NCI-H524 (cell line): ENCODE measurements around the gene FGF14.
"Not testable (repeated sequence)": the region's sequence is repeated elsewhere in the genome, so short reads cannot be mapped to it uniquely, and the experiment has no call there.

ENCODE experiments used
- DNase-seq, 2 experiments: peaks; one replicate each; lab custom pipeline; 2025; lab: John Stamatoyannopoulos, UW

Gene FGF14

DNA sequence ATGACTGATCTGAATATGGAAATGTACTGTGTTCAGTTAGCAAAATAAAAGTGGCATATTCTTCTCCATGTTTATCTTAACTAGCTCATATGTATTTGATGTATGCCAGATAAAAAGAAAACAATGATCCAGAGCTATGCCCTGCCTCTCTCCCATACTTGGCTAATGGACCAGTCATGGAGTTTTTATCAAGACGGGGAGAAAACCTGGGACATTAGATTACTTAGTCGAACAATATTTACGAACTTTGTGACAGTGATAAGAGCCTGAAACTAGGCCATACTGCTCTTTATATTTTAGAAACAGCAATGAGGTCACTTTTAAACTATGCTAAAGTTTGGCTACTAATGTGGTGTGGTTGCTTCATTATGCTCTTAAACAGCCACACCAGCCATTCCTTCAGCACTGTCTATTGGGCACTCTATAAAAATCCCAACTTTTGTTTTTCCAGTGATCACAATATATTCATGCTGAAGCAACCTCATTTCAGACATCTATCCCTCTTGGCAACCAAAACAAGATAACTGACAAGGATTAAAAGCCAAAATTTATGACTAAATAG, 265.0 kb downstream of the FGF14 start:
- no peak for DNase-seq

DNA sequence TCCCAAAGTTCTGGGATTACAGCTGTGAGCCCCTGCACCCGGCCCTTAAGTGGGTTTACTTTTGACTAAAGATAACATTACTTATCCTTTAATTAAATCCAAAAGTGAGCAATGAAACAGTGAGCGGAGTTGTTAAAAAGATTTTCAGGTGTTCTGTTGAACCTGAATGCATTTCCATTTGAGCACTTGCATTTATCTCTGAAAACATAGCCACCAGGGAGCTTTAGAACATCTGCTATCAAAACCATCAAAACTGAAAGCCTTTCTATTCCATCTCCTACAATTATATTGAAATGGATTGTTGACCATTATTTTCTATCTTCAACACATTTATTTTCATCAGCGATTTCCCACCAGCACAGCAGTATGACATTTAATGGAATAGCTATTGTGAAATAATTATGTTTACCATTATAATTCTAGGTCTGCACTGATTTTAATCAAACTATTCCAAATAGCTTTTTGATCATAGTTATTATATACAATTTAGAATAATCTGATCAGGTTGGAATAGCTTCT, 269.0 kb downstream of the FGF14 start:
- DNase-seq: no peak

DNA sequence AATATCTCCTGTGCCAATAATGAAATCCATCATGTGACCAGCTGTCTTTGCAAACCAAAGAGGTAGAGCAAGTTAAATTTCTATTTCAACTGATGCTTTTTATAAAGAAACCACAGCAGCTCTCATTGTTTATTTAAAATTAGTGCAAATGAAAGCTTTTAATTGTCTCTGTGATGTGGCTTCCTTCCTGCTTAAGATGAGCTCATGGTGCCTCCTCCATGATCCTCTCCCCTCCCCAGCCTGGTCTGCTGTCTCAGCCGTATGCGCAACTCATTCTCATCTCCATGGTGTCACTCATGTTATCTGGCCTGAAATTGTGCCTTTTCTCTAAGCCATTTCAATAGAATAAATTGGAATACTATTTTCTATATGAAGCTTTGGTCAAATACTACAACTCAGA, 270.6 kb downstream of the FGF14 start:
- no peak for DNase-seq

DNA sequence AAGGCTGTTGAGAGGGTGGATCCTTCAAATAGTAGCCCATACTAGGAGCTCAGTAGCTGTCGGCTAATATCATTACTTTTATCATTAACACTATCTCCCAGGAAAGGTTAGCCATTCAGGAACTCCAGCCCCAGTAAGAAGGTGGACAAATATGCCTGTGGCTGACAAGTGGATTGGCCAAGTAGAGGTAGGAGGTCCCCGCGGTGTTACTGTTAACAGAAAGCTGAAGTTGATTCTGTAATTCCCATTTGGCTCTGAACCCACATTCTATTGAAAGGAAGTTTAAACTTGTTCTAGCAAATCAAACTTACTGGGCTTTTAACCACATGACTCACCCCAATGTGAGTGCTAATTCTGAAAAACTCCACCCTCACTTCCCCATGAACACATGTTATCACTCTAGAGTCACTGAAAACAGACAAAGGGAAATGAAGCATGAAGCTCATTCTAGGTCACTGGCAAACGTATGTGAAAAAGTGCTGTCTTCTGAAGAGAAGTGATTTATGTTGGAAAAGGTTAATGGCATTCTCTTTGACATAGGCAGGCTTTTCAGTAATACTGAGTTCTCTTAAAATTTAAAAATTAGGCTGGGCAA, 273.5 kb downstream of the FGF14 start:
- no peak for DNase-seq

DNA sequence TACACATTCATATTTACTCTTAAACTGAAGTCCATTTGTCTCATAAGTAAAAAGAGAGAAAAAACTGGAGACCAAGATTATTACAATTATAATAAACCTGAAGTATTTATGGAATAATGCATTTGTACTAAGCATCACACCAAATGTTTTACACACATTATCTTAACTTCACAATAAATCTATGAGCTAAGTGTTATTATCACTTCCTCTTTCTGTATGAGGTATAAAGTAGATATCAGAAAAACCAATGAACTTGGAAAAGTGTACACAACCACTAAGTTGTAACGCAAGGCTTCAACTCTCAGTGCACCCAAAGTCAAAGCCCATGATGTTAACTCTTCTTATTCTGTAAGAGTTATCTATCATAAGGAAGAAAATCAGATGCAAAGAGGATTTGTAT, 274.7 kb downstream of the FGF14 start:
- no peak for DNase-seq

DNA sequence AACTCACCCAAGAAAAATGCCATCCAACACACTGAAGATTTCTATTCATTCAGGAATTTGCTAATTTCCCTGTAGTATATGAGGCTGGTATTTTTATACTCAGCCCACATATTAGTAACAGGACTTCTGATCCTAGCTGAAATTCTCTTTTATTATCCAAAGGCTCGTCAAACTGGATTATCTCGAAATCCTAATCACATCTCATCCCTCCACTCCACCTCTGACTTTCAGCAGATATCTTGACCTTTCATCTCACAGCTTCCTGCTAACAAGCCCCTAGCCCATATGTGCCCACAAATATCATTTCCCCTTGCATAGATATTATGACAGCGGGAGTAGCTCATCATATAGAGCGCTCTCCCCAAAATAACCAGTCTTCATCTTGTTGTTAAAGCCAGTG, 279.7 kb downstream of the FGF14 start:
- no peak for DNase-seq

DNA sequence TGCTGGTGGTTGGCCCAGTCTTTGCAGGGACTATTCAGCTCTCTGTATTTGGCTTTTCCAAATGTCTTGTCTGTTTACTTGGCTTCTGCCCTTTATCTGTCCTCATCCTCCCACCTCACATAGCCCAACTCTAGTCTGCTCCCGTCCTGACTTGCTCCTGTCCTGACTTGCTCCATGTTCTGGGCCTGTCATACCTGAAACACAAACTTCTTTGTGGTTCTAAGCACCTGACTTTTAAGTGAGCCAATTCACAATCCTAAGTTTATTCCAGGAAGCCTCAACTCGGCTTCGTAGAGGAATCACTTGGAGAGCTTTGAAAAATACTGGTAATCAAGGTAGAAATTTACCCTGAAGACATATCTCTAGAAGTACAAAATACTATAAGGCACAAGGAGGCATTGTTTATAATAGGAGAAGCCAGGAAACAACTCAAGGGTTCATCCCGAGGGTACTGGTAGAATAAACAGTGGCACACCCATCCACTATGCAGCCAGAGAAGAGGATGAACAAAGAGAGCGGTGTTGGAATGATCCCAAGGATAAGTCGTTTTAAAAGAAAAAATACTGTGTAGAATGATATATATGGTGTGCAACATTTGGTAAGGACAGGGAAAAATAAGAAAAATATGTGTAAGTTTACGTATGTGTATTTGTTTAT, 284.5 kb downstream of the FGF14 start:
- DNase-seq: no peak

DNA sequence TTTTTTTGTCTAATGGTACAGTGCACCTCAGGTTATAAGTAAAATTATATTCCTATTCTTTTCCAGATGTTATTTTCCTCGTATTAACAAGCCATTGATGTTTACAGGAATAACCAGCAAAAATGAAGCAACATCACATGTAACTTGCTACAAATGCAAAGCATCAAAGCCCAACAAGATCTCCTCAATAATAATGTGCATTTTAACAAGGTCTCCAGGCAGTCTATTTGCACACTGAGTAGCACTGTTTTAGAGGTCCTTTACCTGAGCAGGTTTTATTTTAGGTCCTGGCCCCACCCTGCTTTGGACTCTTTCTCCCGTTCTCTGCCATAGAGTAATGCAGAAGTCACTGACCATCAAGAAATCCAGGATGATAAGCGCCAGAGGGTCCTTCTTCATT, 298.4 kb downstream of the FGF14 start:
- no peak for DNase-seq

DNA sequence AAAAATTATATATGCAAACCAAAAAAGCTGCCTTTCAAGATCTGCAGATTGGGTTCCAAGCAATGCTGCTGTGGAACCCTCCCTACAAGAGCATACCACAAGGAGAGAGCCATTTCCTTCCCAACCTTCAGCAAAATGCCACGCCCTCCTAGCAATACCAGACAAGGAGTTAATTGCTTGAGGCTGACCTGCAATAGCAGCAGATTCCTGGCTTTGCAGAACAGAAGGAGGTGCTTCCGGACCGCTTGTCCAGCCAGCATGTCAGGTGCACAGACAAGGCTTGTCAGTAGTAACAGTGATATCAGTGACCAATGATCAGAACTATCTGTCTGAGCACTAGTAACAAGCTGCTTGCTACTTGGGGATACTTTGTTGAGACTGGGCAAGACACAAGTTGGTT, 301.6 kb downstream of the FGF14 start:
- DNase-seq: no peak

DNA sequence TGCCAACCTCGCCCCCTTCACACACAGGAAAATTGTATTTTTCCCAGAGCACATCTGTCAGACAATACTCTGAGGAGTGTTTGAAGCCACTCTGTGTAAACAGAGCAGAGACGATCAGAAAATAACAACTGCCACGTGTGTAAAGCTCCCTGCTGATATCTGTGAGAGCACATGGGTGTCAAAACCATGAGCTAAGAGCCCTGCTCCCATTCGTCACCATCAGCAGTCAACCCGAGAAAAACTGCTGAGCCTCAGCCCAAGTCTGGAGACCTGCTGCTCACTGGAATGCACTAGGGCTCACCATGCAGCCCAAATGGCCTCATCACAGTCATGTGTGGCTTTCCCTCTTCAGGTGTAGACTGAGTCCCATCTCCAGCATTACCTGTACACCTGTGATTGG, 304.1 kb downstream of the FGF14 start:
- DNase-seq: peak; percentile 12 to 45

DNA sequence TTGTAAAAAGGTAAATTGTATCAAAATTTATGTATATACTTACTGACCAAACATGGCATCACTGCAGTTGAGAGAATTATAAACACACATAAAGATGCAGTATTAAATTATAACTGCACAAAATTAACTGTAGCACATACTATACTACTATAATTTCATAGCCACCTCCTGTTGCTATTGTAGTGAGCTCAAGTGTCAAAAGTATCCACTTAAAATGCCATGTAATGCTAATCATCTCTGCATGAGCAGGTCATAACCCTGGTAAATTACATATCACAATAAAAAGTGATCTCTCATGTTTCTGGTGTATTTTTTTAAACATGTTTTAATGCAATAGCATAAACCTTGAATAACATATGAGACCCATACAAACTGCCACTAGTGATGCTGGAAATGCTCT, 308.6 kb downstream of the FGF14 start:
- peak in 1 of 2 experiments; percentile 14 for DNase-seq

DNA sequence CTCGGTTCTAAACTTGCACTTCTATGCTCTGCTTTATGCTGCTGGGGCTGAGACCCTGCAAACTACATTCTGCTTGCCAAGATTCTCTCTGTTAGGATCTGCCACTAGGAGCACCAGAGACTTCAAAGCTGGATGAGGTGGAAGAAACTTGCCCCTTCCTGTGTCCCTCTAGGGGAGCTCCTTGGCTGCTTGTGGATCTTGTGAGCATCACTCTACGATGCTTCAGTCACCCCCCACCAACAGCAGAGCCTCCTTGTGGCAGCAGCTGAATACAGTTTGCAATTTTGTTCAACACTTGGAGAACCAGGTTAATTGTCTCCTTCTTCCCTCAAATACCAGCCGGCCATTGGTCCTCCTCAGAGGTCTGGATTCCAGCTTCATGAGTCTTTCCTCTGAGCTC, 310.6 kb downstream of the FGF14 start:
- DNase-seq: peak; percentile 19 to 32

DNA sequence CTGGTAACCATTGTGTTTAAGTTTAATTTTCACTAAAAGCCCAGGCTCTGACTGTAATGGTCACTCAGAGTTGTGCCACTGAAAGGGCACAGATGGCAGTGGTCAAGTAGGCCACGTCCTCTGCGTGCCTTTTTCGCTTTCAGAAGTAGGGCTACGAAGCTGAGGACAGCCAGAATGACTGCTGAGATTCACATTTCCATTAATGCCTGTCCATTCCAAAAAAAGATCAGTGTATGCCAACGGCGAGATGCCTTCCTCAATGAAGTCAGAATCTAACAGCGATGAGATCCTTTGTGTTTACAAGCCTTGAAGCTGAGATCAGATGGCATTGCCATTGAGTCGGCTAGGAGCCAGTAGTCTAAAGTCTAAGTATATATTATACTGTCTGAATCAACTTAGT, 311.3 kb downstream of the FGF14 start:
- no peak for DNase-seq

DNA sequence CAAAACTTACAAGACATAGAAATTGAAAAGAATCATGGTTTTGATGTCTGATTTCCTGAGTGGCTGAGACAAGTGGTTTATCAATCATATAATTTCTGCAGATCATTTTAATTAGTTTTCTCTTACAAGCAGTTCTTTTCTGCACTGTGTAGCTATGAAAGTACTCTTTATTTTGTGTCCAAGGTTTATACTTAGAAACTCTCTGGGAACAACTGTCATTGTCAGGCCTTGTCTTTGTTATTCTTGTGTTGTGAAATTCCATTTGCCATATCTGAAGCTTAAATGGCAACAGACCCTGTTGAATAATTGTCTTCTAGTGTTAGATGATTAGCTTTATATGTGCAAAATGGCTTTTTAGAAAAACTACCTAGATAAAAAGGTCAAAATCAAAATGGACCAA, 312.1 kb downstream of the FGF14 start:
- no peak for DNase-seq

DNA sequence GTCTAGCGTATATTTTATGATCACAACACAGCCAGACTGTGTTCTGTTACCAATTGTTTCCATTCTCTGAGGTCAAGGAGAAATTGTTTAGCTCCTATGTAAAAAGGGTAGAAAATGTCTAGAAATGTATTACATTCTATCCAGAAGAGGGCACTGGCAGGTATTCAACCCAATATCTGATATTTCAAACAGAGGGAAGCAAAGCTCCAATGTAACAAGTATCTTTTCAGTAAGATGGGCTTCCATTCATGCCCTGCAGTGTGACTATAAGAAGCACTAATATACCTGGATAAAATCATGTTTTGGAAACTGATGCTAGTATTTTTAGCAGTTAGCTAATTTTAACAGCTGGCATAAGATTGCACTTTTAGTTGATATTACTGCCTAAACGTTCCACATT, 312.7 kb downstream of the FGF14 start:
- DNase-seq: no peak

DNA sequence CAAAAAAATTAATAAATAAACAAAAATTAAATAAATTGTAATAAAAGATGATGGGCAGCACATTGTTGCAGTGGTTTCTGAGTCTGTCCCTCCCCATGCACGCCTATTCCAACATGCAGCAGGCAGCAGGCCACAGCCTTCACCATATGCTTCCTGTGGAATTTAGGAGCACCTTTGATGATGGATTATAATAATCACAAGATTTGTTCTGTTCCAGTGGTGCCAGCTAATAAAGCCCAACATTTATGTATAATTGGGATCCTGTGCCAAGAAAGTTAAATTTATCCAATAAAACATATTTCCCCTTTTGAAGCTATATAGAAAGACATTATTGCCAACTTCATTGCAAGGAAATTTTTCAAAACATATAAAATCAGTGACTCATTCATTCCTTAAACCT, 328.6 kb downstream of the FGF14 start:
- DNase-seq: peak in 1 of 2 experiments; percentile 2

DNA sequence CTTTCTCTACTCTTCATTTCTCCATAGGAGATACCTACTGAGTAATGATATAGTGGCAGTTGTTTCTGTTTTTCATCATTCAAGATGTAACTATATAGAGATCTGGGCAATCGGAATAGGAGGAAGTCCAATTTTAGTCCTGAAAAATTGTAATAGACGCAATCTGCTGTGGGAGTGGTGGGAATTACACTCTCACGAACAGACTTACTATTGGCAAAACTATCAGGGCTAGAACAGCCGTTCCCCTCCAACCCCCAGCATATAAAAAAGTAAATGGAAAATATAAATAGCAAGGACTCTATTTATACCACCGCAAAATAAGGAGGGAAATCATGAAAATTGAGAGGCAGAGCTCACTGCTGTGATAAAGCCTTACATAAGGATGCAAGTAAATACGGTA, 330.1 kb downstream of the FGF14 start:
- DNase-seq: no peak

DNA sequence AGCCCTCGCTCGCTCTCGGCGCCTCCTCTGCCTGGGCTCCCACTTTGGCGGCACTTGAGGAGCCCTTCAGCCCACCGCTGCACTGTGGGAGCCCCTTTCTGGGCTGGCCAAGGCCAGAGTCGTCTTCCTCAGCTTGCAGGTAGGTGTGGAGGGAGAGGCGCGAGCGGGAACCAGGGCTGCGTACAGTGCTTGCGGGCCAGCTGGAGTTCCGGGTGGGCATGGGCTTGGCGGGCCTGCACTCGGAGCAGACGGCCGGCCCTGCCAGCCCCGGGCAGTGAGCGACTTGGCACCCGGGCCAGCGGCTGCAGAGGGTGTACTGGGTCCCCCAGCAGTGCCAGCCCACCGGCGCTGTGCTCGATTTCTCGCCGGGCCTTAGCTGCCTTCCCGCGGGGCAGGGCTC, 333.5 kb downstream of the FGF14 start:
- DNase-seq: not testable (repeated sequence)

DNA sequence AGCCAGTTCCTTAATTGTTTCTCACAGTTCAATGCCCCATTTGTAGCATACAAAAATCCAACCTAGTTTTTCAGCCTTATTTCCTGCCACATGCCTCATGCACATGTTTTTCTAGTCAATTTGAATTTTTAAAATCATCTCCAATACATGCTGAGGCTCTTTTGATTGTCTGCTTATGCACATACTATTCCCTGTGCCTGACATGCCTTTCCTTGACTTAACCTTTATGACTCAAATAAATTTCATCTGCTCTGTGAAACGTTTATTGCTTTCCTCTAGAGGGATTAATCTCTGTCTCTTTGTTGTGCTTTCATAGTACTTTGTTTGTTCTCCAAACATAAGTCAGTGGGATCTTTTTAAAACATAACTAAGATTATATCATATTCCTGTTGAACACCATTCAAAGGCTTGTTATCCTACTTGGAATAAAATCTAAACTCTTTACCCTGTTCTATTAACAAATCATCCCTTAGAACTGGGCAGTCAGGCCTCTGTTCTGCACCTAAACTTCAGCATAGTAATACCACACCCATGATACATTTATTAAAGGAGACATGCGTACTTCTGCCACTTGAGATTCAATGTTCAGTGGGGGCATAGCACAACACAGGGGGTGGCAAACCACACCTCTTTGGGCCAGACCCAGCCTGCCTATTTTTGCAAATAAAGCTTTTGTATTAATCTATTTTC, 346.6 kb downstream of the FGF14 start:
- DNase-seq: no peak

DNA sequence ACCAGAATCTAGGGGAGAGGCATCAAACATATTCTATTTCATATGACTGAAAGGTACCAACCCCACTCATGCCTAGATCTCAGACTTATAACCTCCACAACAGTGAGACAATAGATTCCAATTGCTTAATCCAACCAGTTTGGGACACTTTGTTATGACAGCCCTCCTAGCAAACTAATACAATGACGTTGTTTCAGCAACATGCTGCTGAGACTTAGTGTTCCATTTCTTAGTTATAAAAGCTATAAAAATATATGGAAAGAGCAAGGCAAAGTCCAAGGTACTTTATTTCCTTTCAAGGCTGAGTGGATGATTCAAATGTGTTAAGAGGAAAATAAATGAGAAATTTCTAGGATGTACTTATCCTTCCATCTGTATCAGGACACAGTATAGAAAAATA, 352.0 kb downstream of the FGF14 start:
- DNase-seq: no peak

DNA sequence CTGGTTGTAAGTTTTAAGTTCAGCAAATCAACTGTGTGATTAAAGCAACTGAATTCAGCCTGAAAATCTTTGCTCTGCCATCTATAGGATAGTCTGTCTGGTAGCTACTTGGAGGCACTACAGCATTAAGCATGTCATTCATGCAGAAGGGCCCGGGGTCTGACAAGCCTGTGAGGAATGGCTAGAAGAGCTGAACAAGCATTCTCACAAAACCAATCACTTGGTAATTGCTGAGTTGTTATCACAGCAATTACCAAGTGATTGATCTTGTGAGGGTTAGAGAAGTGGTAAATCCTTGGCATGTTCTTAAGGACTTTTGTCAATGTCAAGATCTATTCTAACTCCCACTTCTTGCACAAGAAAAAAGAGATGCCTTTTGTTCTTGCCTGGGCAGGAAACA, 356.1 kb downstream of the FGF14 start:
- no peak for DNase-seq

DNA sequence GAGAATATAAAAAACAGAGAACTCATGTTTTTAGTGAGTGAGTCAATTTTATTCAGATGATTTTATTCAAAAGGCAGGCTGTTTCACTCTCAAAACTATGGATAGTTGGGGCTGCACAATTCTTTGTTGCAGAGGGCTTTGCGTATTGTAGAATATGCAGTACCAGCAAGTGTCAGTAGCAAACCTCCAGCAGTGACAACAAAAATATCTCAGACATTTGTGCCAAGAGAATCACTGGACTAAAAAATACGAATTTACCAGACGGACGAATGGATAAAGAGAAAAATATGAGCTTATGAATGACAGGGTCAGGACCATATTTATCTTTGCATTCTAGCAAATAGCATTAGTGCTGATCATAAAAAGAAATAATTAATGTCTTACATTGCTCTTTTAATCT, 359.1 kb downstream of the FGF14 start:
- no peak for DNase-seq

DNA sequence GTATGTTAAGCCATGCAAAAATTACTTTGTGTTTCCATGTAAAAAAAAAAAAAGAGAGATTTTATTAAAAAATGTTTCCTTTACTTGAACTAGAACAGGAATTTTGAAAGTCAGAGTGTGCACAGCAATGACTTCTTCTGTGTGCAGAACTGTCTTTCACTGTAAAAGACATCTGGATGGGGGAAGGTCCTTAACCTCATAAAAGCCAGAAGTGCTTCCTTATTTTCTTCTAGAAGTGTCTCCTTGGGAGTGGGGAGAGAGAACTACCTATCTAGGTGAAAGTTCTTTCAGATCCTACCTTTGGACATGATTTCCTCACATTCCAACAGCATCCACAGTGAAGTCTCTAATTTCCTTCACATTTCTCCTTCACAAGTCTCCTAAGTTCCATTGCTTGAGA, 360.3 kb downstream of the FGF14 start:
- DNase-seq: no peak
